ENCODE data around the gene MAGI2. TPM values are rescaled to one million over a fixed set of nuclear protein-coding genes. Genes with fewer than 3 reads are reported as not detected.

Gene MAGI2
- total RNA-seq, 1 experiment from 2014 or later = 14.3 TPM

- Histone ChIP-seq H3K23me2 (ENCODE audit: insufficient read length, low read depth, low read length, poor library complexity, severe bottlenecking) (no peaks in the 10 kb centered on the region), H4K5ac (ENCODE audit: insufficient read length, low read depth, low read length) (no peak overlapping the region), H3K79me2 (ENCODE audit: insufficient read depth, low read length) (no peaks in the 10 kb centered on the region), H3K23ac (ENCODE audit: insufficient read length, low read depth, low read length) (no peak overlapping the region), H3K9me3 (ENCODE audit: control insufficient read depth, low read depth, low read length) (no peaks in the 10 kb centered on the region), H4K8ac (replicated peaks; ENCODE audit: insufficient read length, low read depth, low read length) (no peak overlapping the region), H2BK20ac (ENCODE audit: low read depth, low read length, poor library complexity, severe bottlenecking) (no peak overlapping the region), H4K91ac (ENCODE audit: insufficient read length, low read depth, low read length) (no peak overlapping the region), H2BK5ac (ENCODE audit: insufficient read length, low read length) (no peak overlapping the region), H3K4me1 (ENCODE audit: insufficient read depth, low read length) (no peaks in the 10 kb centered on the region; the same call in 1 of the 2 replicates), H2BK120ac (ENCODE audit: low read depth, low read length, poor library complexity, severe bottlenecking) (no peak overlapping the region), H3K14ac (ENCODE audit: insufficient read depth, low read length) (no peak overlapping the region), H3K27me3 (ENCODE audit: insufficient read depth, low read length) (no peaks in the 10 kb centered on the region), H3K79me1 (ENCODE audit: insufficient read depth, low read depth, low read length, poor library complexity, severe bottlenecking) (no peaks in the 10 kb centered on the region), H3K4me2 (ENCODE audit: insufficient read depth, insufficient read length, low read length) (no peak overlapping the region), H3K27ac (ENCODE audit: insufficient read length, low read depth, low read length) (no peak overlapping the region), H3K4ac (ENCODE audit: low read depth, low read length) (no peak overlapping the region), H3T11ph (ENCODE audit: low read length) (no peak overlapping the region), H2BK15ac (ENCODE audit: low read depth, low read length) (no peak overlapping the region), H2AFZ (ENCODE audit: low read length) (no peak overlapping the region), H3K56ac (ENCODE audit: insufficient read length, low read depth, low read length) (no peak overlapping the region), H2AK5ac (ENCODE audit: insufficient read length, low read length) (no peak overlapping the region), H4K20me1 (ENCODE audit: control insufficient read depth, insufficient read depth, insufficient read length) (no peaks in the 10 kb centered on the region), H3K9ac (ENCODE audit: extremely low read depth, insufficient read length, low read length) (no peak overlapping the region), H3K18ac (ENCODE audit: insufficient read length, low read depth, low read length) (no peak overlapping the region), H2BK12ac (ENCODE audit: insufficient read length, low read depth, low read length) (no peak overlapping the region)
- H3K27ac Mint-ChIP-seq = no peak overlapping the region
- H3K9me3 Mint-ChIP-seq = no peaks in the 10 kb centered on the region; a peak in 1 of 5 replicates
- TF ChIP-seq, protein P1, sequence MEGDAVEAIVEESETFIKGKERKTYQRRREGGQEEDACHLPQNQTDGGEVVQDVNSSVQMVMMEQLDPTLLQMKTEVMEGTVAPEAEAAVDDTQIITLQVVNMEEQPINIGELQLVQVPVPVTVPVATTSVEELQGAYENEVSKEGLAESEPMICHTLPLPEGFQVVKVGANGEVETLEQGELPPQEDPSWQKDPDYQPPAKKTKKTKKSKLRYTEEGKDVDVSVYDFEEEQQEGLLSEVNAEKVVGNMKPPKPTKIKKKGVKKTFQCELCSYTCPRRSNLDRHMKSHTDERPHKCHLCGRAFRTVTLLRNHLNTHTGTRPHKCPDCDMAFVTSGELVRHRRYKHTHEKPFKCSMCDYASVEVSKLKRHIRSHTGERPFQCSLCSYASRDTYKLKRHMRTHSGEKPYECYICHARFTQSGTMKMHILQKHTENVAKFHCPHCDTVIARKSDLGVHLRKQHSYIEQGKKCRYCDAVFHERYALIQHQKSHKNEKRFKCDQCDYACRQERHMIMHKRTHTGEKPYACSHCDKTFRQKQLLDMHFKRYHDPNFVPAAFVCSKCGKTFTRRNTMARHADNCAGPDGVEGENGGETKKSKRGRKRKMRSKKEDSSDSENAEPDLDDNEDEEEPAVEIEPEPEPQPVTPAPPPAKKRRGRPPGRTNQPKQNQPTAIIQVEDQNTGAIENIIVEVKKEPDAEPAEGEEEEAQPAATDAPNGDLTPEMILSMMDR (conservative IDR thresholded peaks at IDR 0.05) = no peak
- no CpG with 5 or more reads among the region's 5 CpGs for WGBS (ENCODE audit: extremely low coverage, insufficient read length, low lambda C conversion rate)
- peaks cover 26 to 32% of the 10 kb centered on the region in 2 experiments for H3K4me1 Mint-ChIP-seq
- no peak for DNase-seq
- H3K36me3 Mint-ChIP-seq (ENCODE audit: insufficient read depth in 1 of 3, low read depth in 3 of 3) = peaks cover 10 to 15% (median 14%) of the 10 kb centered on the region in 3 experiments; a peak in 6 of 7 replicates
- no peak overlapping the region for H3K4me3 Mint-ChIP-seq
- H3K27me3 Mint-ChIP-seq (ENCODE audit: low read depth) = no peaks in the 10 kb centered on the region
Observed at GRCh38 chr7:78487464-78487863, 966.0 kb downstream of the MAGI2 start.
